ENCODE results near the gene C10orf90. TPM values are rescaled to one million over a fixed set of nuclear protein-coding genes. Genes with fewer than 3 reads are reported as not detected.

The C10orf90 gene
- total and polyA plus RNA-seq, 12 donors = 0.04 to 0.36 TPM; not detected in 10

GRCh38 chr10:126639084-126639483 lies 31.4 kb downstream of the C10orf90 start:
- H3K4me3 ChIP-seq = no peak overlapping the region
- peaks cover 0 to 23% (median 0%) of the 10 kb centered on the region in 9 donors for H3K4me1 ChIP-seq
- intact Hi-C loops (cut with DNase I) = no loop called here
- TF ChIP-seq, protein P1, sequence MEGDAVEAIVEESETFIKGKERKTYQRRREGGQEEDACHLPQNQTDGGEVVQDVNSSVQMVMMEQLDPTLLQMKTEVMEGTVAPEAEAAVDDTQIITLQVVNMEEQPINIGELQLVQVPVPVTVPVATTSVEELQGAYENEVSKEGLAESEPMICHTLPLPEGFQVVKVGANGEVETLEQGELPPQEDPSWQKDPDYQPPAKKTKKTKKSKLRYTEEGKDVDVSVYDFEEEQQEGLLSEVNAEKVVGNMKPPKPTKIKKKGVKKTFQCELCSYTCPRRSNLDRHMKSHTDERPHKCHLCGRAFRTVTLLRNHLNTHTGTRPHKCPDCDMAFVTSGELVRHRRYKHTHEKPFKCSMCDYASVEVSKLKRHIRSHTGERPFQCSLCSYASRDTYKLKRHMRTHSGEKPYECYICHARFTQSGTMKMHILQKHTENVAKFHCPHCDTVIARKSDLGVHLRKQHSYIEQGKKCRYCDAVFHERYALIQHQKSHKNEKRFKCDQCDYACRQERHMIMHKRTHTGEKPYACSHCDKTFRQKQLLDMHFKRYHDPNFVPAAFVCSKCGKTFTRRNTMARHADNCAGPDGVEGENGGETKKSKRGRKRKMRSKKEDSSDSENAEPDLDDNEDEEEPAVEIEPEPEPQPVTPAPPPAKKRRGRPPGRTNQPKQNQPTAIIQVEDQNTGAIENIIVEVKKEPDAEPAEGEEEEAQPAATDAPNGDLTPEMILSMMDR (IDR thresholded peaks at IDR 0.05) = no peak
- 88 to 91% methylated on average over 9 of the region's 9 CpGs for WGBS, 2 donors
- ATAC-seq = no peak
- no peaks in the 10 kb centered on the region for H3K36me3 ChIP-seq
- H3K9me3 ChIP-seq = no peaks in the 10 kb centered on the region
- H3K27me3 ChIP-seq = no peaks in the 10 kb centered on the region
- no peak for DNase-seq
- no peak overlapping the region for H3K27ac ChIP-seq

DNA sequence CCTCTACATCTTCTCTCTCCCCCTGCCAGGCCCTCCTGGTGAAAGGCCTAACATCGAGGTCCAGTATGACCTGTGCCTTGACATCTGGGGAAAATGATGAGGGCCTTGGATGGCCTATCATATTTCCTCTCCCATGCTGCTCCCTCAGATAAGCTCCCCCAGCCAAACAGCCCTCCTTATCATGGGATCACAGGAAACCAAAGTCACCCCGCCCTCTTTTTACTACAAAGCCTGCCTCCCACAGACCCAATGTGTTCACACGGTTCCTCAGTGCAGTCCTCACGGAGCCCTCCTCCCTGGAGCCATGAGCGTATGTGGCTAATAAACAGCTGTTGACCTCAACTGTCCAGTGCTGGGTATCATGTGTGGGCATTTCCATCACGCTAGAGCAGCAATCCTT lies 32.0 kb downstream of the C10orf90 start:
- Histone ChIP-seq H3K4me3 (no peak overlapping the region), H3K4me1 (peaks cover 0 to 23% (median 0%) of the 10 kb centered on the region in 9 donors), H3K27me3 (no peaks in the 10 kb centered on the region), H3K9me3 (no peaks in the 10 kb centered on the region), H3K36me3 (no peaks in the 10 kb centered on the region), H3K27ac (no peak overlapping the region)
- WGBS, 2 donors = 40 to 54% methylated on average over 6 of the region's 6 CpGs
- intact Hi-C loops (cut with DNase I) = no loop called here
- DNase-seq = no peak
- peak in 4 of 8 donors; percentile 33 to 80 (median 50) for ATAC-seq
- TF ChIP-seq, protein P1 (IDR thresholded peaks at IDR 0.05) = no peak

GRCh38 chr10:126637501-126637900 lies 33.0 kb downstream of the C10orf90 start:
- Histone ChIP-seq H3K9me3 (no peaks in the 10 kb centered on the region), H3K27me3 (no peaks in the 10 kb centered on the region), H3K4me3 (no peak overlapping the region), H3K36me3 (no peaks in the 10 kb centered on the region), H3K4me1 (peaks cover 0 to 20% (median 0%) of the 10 kb centered on the region in 9 donors), H3K27ac (no peak overlapping the region)
- intact Hi-C loops (cut with DNase I) = no loop called here
- DNase-seq (no peak), ATAC-seq (no peak)
- WGBS, 2 donors = 90 to 92% methylated on average over 5 of the region's 5 CpGs
- TF ChIP-seq, protein P1 (IDR thresholded peaks at IDR 0.05) = no peak

- Histone ChIP-seq H3K27me3 (peaks cover 0 to 11% (median 7%) of the 10 kb centered on the region in 7 donors), H3K27ac (no peak overlapping the region), H3K36me3 (no peaks in the 10 kb centered on the region), H3K4me3 (no peak overlapping the region), H3K4me1 (peaks cover 0 to 8% (median 0%) of the 10 kb centered on the region in 9 donors), H3K9me3 (no peaks in the 10 kb centered on the region)
- intact Hi-C loops (cut with DNase I) = no loop called here
- ATAC-seq (no peak), DNase-seq (no peak)
- WGBS, 2 donors = 86 to 89% methylated on average over 5 of the region's 5 CpGs
- TF ChIP-seq, protein P1 (IDR thresholded peaks at IDR 0.05) = no peak
These were observed 35.6 kb downstream of the C10orf90 start for GRCh38 chr10:126634911-126635310.

Data from heart right ventricle (tissue), 16 donors.